ENCODE measurements around the gene DNAI2.

The DNAI2 gene

GRCh38 chr17:74298778-74299177, 24.7 kb downstream of the DNAI2 start:
- Histone ChIP-seq H3K4me3 (ENCODE audit: low read depth, low read length, poor library complexity, severe bottlenecking) (no peak overlapping the region), H2AFZ (ENCODE audit: low read length) (no peak overlapping the region), H3K27ac (ENCODE audit: low read depth, low read length, poor library complexity, severe bottlenecking) (no peak overlapping the region), H3K4me1 (ENCODE audit: insufficient read depth, low read length, severe bottlenecking) (no peaks in the 10 kb centered on the region), H3K27me3 (ENCODE audit: insufficient read depth, low read length) (no peaks in the 10 kb centered on the region), H3F3A (ENCODE audit: insufficient read depth, low read length) (no peaks in the 10 kb centered on the region), H3K9me3 (ENCODE audit: low read length) (no peaks in the 10 kb centered on the region), H3K9me2 (ENCODE audit: low read depth, low read length) (no peaks in the 10 kb centered on the region), H3K36me3 (ENCODE audit: insufficient read depth, low read length) (no peaks in the 10 kb centered on the region), H3K79me2 (ENCODE audit: insufficient read depth, low read length) (no peaks in the 10 kb centered on the region), H3K9ac (ENCODE audit: low read length) (no peak overlapping the region), H4K20me1 (ENCODE audit: insufficient read depth, low read length) (no peaks in the 10 kb centered on the region), H3K4me2 (ENCODE audit: low read length) (no peak overlapping the region)
- TF ChIP-seq CTCF (IDR thresholded peaks at IDR 0.05; ENCODE audit: low read length) (no peak), EZH2 (IDR thresholded peaks at IDR 0.05; ENCODE audit: borderline replicate concordance, low read length) (no peak)

- Histone ChIP-seq H3K79me2 (ENCODE audit: insufficient read depth, low read length) (no peaks in the 10 kb centered on the region), H4K20me1 (ENCODE audit: insufficient read depth, low read length) (no peaks in the 10 kb centered on the region), H3K9ac (ENCODE audit: low read length) (no peak overlapping the region), H3K9me2 (ENCODE audit: low read depth, low read length) (no peaks in the 10 kb centered on the region), H3K27me3 (ENCODE audit: insufficient read depth, low read length) (no peaks in the 10 kb centered on the region), H2AFZ (ENCODE audit: low read length) (no peak overlapping the region), H3K4me1 (ENCODE audit: insufficient read depth, low read length, severe bottlenecking) (no peaks in the 10 kb centered on the region), H3K4me3 (ENCODE audit: low read depth, low read length, poor library complexity, severe bottlenecking) (no peak overlapping the region), H3K9me3 (ENCODE audit: low read length) (no peaks in the 10 kb centered on the region), H3K4me2 (ENCODE audit: low read length) (no peak overlapping the region), H3F3A (ENCODE audit: insufficient read depth, low read length) (no peaks in the 10 kb centered on the region), H3K27ac (ENCODE audit: low read depth, low read length, poor library complexity, severe bottlenecking) (no peak overlapping the region), H3K36me3 (ENCODE audit: insufficient read depth, low read length) (no peaks in the 10 kb centered on the region)
- no peak for TF ChIP-seq CTCF (IDR thresholded peaks at IDR 0.05; ENCODE audit: low read length)
- no peak for TF ChIP-seq EZH2 (IDR thresholded peaks at IDR 0.05; ENCODE audit: borderline replicate concordance, low read length)
Measured at GRCh38 chr17:74299226-74300009, 25.4 kb downstream of the DNAI2 start.

- H3K27me3 ChIP-seq (ENCODE audit: insufficient read depth, low read length) = no peaks in the 10 kb centered on the region
- H3K9ac ChIP-seq (ENCODE audit: low read length) = no peak overlapping the region
- H3K9me2 ChIP-seq (ENCODE audit: low read depth, low read length) = no peaks in the 10 kb centered on the region
- H3K79me2 ChIP-seq (ENCODE audit: insufficient read depth, low read length) = no peaks in the 10 kb centered on the region
- H3K36me3 ChIP-seq (ENCODE audit: insufficient read depth, low read length) = no peaks in the 10 kb centered on the region
- no peak for TF ChIP-seq EZH2 (IDR thresholded peaks at IDR 0.05; ENCODE audit: borderline replicate concordance, low read length)
- TF ChIP-seq CTCF (IDR thresholded peaks at IDR 0.05; ENCODE audit: low read length) = no peak
- H3K4me2 ChIP-seq (ENCODE audit: low read length) = no peak overlapping the region
- H3F3A ChIP-seq (ENCODE audit: insufficient read depth, low read length) = no peaks in the 10 kb centered on the region
- H3K9me3 ChIP-seq (ENCODE audit: low read length) = no peaks in the 10 kb centered on the region
- no peak overlapping the region for H3K27ac ChIP-seq (ENCODE audit: low read depth, low read length, poor library complexity, severe bottlenecking)
- no peaks in the 10 kb centered on the region for H3K4me1 ChIP-seq (ENCODE audit: insufficient read depth, low read length, severe bottlenecking)
- H3K4me3 ChIP-seq (ENCODE audit: low read depth, low read length, poor library complexity, severe bottlenecking) = no peak overlapping the region
- H4K20me1 ChIP-seq (ENCODE audit: insufficient read depth, low read length) = no peaks in the 10 kb centered on the region
- H2AFZ ChIP-seq (ENCODE audit: low read length) = no peak overlapping the region
Measured at GRCh38 chr17:74303305-74303704, 29.3 kb downstream of the DNAI2 start.
